K562 (cell line): ENCODE results near the gene ERMARD. TPM values are rescaled to one million over a fixed set of nuclear protein-coding genes. Genes with fewer than 3 reads are reported as not detected.

Source experiments
- ARID3A ChIP-seq: IDR thresholded peaks from 2 replicates; pipeline ENCODE4 v1.6.1; 2012; ENCODE audit warnings: low read depth, low read length, improper control_type of control experiment, borderline replicate concordance
- CBFB ChIP-seq: sonication (generic); formaldehyde crosslinking; IDR thresholded peaks from 2 replicates; pipeline ENCODE4 v1.4.0; 2020; ENCODE audit warnings: mild to moderate bottlenecking, missing genetic modification reagents
- CBX5 ChIP-seq: IDR thresholded peaks from 2 replicates; pipeline ENCODE4 v1.6.1; 2014; ENCODE audit warnings: low read depth, borderline replicate concordance
- CEBPB ChIP-seq: fragments of 450-650 bp; IDR thresholded peaks from 2 replicates; pipeline ENCODE4 v1.6.1; 2016; ENCODE audit warnings: missing genetic modification characterization, missing compliant biosample characterization
- GTF3C2 ChIP-seq: IDR thresholded peaks from 3 replicates; pipeline ENCODE4 v1.6.1; 2011; ENCODE audit warnings: borderline replicate concordance, mild to moderate bottlenecking, moderate library complexity; ENCODE audit not compliant: insufficient read length; ENCODE audit errors: extremely low read depth
- HBP1 ChIP-seq: fragments of 450-650 bp; formaldehyde crosslinking; IDR thresholded peaks from 2 replicates; pipeline ENCODE4 v1.4.0; 2022; ENCODE audit warnings: missing genetic modification characterization
- KAT8 ChIP-seq: fragments of 450-650 bp; IDR thresholded peaks from 2 replicates; pipeline ENCODE4 v1.6.1; 2016; ENCODE audit warnings: low read depth, mild to moderate bottlenecking
- MECOM ChIP-seq: fragments of 250-450 bp; sonication (Bioruptor Pico); IDR thresholded peaks from 2 replicates; pipeline ENCODE4 v1.8.0; 2022; ENCODE audit warnings: inconsistent platforms
- NRF1 ChIP-seq, 2 experiments: fragments of 450-650 bp; IDR thresholded peaks in 1 of 2; conservative IDR thresholded peaks in 1 of 2; 2 replicates each; pipeline ENCODE4 v1.6.1; 2014; ENCODE audit warnings: mild to moderate bottlenecking in 2 of 2
- PRMT5 ChIP-seq: sonication (generic); formaldehyde crosslinking; IDR thresholded peaks from 2 replicates; pipeline ENCODE4 v1.5.0; 2020; ENCODE audit warnings: missing genetic modification reagents
- RBM17 ChIP-seq: fragments of 200-400 bp; formaldehyde crosslinking; IDR thresholded peaks from 2 replicates; pipeline ENCODE4 v1.6.1; 2017; ENCODE audit warnings: low read depth, mild to moderate bottlenecking, low read length, borderline replicate concordance
- RBM39 ChIP-seq: fragments of 200-400 bp; formaldehyde crosslinking; optimal IDR thresholded peaks from 2 replicates; pipeline ENCODE3; 2018; ENCODE audit warnings: low read depth, low read length
- SRSF7 ChIP-seq: fragments of 200-400 bp; formaldehyde crosslinking; optimal IDR thresholded peaks from 2 replicates; pipeline ENCODE3; 2017; ENCODE audit warnings: mild to moderate bottlenecking, low read depth, low read length
- TAF15 ChIP-seq: fragments of 200-400 bp; formaldehyde crosslinking; IDR thresholded peaks from 2 replicates; pipeline ENCODE4 v1.6.1; 2017; ENCODE audit warnings: mild to moderate bottlenecking, low read depth, low read length, moderate library complexity
- ZFP36 ChIP-seq: fragments of 150-350 bp; IDR thresholded peaks from 2 replicates; pipeline ENCODE4 v1.6.1; 2018; ENCODE audit warnings: low read length, low read depth; ENCODE audit not compliant: partially characterized antibody
- ZNF24 ChIP-seq: fragments of 450-650 bp; IDR thresholded peaks from 2 replicates; pipeline ENCODE4 v1.6.1; 2016
- ZNF277 ChIP-seq: fragments of 250-450 bp; sonication (Bioruptor Pico); IDR thresholded peaks from 2 replicates; pipeline ENCODE4 v1.8.0; 2022; ENCODE audit warnings: inconsistent platforms, mild to moderate bottlenecking, moderate library complexity, borderline replicate concordance
- ZNF324 ChIP-seq: fragments of 250-450 bp; sonication (Bioruptor Pico); IDR thresholded peaks from 2 replicates; pipeline ENCODE4 v1.4.0; 2020; ENCODE audit warnings: mild to moderate bottlenecking
- ZNF695 ChIP-seq: fragments of 450-650 bp; formaldehyde crosslinking; IDR thresholded peaks from 2 replicates; pipeline ENCODE4 v1.4.0; 2020; ENCODE audit warnings: mild to moderate bottlenecking, moderate library complexity
- polyA plus RNA-seq, 8 experiments: library from polyadenylated mRNA; depleted of rRNA in 4 of 8; stranded (reverse) in 5 of 8; unstranded in 3 of 8; fragments of >200 nt; fragmentation: Nextera tagmentation in 2 of 8; fragmentation: Illumina TruSeq in 1 of 8; extraction: Ambion mirVana in 2 of 8; extraction: Trizol in 1 of 8; gene quantifications; 2 replicates each; pipeline versions ENCODE4 v1.2.1 to v1.2.3, GENCODE V29; 2011 to 2014; ENCODE audit warnings: inconsistent platforms in 1 of 8, missing spikeins in 1 of 8
- total RNA-seq, 7 experiments: library from RNA; depleted of rRNA in 6 of 7; stranded (reverse); fragments of >200 nt in 6 of 7; fragmentation: Illumina TruSeq in 2 of 7; extraction: Trizol in 2 of 7; gene quantifications; 2 replicates each; pipeline versions ENCODE4 v1.2.1 to v1.2.3, GENCODE V29; 2011 to 2021; ENCODE audit warnings: low replicate concordance in 1 of 7

ERMARD gene
- total and polyA plus RNA-seq, 9 of the 15 experiments (the other 6 are each of a cell fraction or from before 2014, with no cell fraction given), result 14.5 to 68.6 (median 27.7) TPM

- TF ChIP-seq GTF3C2 (no peak), HBP1 (no peak), ZFP36 (peak; percentile 29), TAF15 (no peak), CBX5 (0 out of 2 replicates have a peak, but pooled peaks have one; percentile 20), ZNF24 (no peak), CEBPB (tag) (no peak), KAT8 (no peak), CBFB (no peak), ARID3A (no peak), ZNF324 (no peak), RBM17 (no peak), NRF1 (conservative IDR thresholded peaks at IDR 0.05 in 1 of 2, IDR thresholded peaks at IDR 0.05 in 1 of 2) (peak; percentile 77 to 83), SRSF7 (no peak), PRMT5 (CRISPR knock-in tag) (no peak), ZNF695 (no peak), RBM39 (peak; percentile 60), MECOM (CRISPR knock-in tag) (peak; percentile 58; the same call in 1 of the 2 replicates), ZNF277 (no peak)
Observed at GRCh38 chr6:169789944-169790927, 38.8 kb downstream of the ERMARD start (continued).
